A673 (cell line): ENCODE results near the gene ACVR1B. TPM values are rescaled to one million over a fixed set of nuclear protein-coding genes. Genes with fewer than 3 reads are reported as not detected.

ENCODE experiments used
- BruUV-seq: library from RNA; stranded (reverse); fragments of 400-500 nt; replicated peaks from 2 replicates; lab custom pipeline; 2021; lab: Mats Ljungman, UMichigan
- CTCF ChIA-PET: fragments of 300-600 bp; sonication (Branson Sonifier 250); formaldehyde crosslinking; loops from one replicate; lab custom pipeline; 2022; ENCODE audit warnings: antibody characterized with exemption; lab: Charles Lee
- POLR2A ChIA-PET: fragments of 300-600 bp; sonication (Branson Sonifier 250); formaldehyde crosslinking; loops from one replicate; lab custom pipeline; 2022; ENCODE audit warnings: antibody characterized with exemption; ENCODE audit not compliant: low non-redundant PET; lab: Charles Lee
- DNase-seq: peaks from one replicate; pipeline ENCODE4 v3.0.0-alpha.2; 2015; ENCODE audit warnings: low spot score
- H3K27ac ChIP-seq: fragments of 200-600 bp; sonication (generic); 2 replicates; pipeline ENCODE4 v1.5.1; 2016; ENCODE audit warnings: mixed run types, low read depth, mild to moderate bottlenecking, mixed read lengths, antibody characterized with exemption, low read length; ENCODE audit not compliant: poor library complexity, severe bottlenecking
- H3K27me3 ChIP-seq: fragments of 200-600 bp; sonication (generic); replicated peaks from 2 replicates; pipeline ENCODE4 v1.6.1; 2017; ENCODE audit warnings: mixed run types, low read depth, mild to moderate bottlenecking, mixed read lengths, antibody characterized with exemption, low read length; ENCODE audit not compliant: insufficient read depth, poor library complexity
- H3K36me3 ChIP-seq: fragments of 200-600 bp; sonication (generic); 2 replicates; pipeline ENCODE4 v1.6.1; 2016; ENCODE audit warnings: mixed run types, mild to moderate bottlenecking, mixed read lengths, antibody characterized with exemption, low read length; ENCODE audit not compliant: insufficient read depth, poor library complexity, severe bottlenecking
- H3K4me1 ChIP-seq: fragments of 200-600 bp; sonication (generic); 2 replicates; pipeline ENCODE4 v1.6.1; 2017; ENCODE audit warnings: mixed run types, mild to moderate bottlenecking, mixed read lengths, antibody characterized with exemption, low read length; ENCODE audit not compliant: insufficient read depth, poor library complexity, severe bottlenecking
- H3K4me3 ChIP-seq: fragments of 200-600 bp; sonication (generic); 2 replicates; pipeline ENCODE4 v1.5.1; 2016; ENCODE audit warnings: low read depth, mixed run types, mild to moderate bottlenecking, mixed read lengths, low read length; ENCODE audit not compliant: poor library complexity, severe bottlenecking
- H3K9me3 ChIP-seq: fragments of 200-600 bp; sonication (generic); 2 replicates; pipeline ENCODE4 v1.6.1; 2016; ENCODE audit warnings: mixed run types, low read depth, mild to moderate bottlenecking, mixed read lengths, antibody characterized with exemption, low read length; ENCODE audit not compliant: poor library complexity, severe bottlenecking
- EZH2 ChIP-seq: fragments of 200-600 bp; sonication (generic); IDR thresholded peaks from 2 replicates; pipeline ENCODE4 v1.6.1; 2017; ENCODE audit warnings: borderline replicate concordance, low read depth, mild to moderate bottlenecking, mixed read lengths, antibody characterized with exemption, low read length; ENCODE audit not compliant: poor library complexity, severe bottlenecking
- intact Hi-C: fragments of 100-400 bp; cut with micrococcal nuclease; formaldehyde crosslinking; loops from one replicate; pipeline ENCODE4 v1.10.0; 2022; ENCODE audit not compliant: unreplicated experiment
- total RNA-seq: library from RNA; stranded (reverse); gene quantifications from 2 replicates; pipeline ENCODE4 v1.2.3, GENCODE V29; 2021
- TF ChIP-seq, protein P1 (sequence below): fragments of 300-800, 200-600 bp; sonication (generic); conservative IDR thresholded peaks from 2 replicates; pipeline ENCODE4 v1.5.1; 2017; ENCODE audit warnings: low read depth, mild to moderate bottlenecking, antibody characterized with exemption, low read length, moderate library complexity, mixed read lengths

Gene ACVR1B
- total RNA-seq, 1 experiment from 2014 or later, result 27.4 TPM

DNA sequence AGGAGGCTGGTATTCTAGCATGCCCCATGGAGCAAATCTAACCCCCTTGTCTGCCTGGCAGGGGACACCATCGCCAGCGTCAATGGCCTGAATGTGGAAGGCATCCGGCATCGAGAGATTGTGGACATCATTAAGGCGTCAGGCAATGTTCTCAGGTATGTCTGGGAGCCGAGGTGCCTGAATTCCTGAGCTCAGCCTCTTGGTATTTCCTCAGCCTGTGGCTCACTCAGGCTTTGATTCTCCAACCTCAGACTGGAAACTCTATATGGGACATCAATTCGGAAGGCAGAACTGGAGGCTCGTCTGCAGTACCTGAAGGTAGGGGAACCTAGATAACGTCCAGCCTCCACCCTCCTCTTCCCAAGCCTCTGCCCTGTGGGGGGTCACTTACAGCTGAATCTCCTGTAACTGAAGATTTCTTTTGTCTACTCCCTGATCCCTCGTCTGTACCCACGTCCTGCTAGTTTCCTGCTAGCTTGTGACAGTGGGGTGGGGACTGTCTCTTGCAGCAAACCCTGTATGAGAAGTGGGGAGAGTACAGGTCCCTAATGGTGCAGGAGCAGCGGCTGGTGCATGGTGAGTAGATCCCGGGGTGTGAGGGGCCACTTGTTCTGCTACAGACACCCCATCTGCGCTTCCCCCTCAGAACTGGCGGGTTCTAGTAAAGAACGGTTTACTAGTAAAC lies 62.3 kb downstream of the ACVR1B start:
- Histone ChIP-seq H3K27me3 (no peaks in the 10 kb centered on the region), H3K4me1 (peaks cover 19% of the 10 kb centered on the region), H3K36me3 (no peaks in the 10 kb centered on the region), H3K27ac (no peak overlapping the region), H3K9me3 (no peaks in the 10 kb centered on the region), H3K4me3 (no peak overlapping the region)
- DNase-seq, result no peak
- no TSS peak for BruUV-seq
- intact Hi-C loops, result no loop called here
- ChIA-PET POLR2A (no interaction called here), CTCF (interaction anchor here (1.2 kb wide), 1 partner anchor 9 kb away, joined by 4 read pairs; no protein-coding TSS in a partner anchor)
- TF ChIP-seq, protein P1, sequence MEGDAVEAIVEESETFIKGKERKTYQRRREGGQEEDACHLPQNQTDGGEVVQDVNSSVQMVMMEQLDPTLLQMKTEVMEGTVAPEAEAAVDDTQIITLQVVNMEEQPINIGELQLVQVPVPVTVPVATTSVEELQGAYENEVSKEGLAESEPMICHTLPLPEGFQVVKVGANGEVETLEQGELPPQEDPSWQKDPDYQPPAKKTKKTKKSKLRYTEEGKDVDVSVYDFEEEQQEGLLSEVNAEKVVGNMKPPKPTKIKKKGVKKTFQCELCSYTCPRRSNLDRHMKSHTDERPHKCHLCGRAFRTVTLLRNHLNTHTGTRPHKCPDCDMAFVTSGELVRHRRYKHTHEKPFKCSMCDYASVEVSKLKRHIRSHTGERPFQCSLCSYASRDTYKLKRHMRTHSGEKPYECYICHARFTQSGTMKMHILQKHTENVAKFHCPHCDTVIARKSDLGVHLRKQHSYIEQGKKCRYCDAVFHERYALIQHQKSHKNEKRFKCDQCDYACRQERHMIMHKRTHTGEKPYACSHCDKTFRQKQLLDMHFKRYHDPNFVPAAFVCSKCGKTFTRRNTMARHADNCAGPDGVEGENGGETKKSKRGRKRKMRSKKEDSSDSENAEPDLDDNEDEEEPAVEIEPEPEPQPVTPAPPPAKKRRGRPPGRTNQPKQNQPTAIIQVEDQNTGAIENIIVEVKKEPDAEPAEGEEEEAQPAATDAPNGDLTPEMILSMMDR, result no peak
- no peak for TF ChIP-seq EZH2

DNA sequence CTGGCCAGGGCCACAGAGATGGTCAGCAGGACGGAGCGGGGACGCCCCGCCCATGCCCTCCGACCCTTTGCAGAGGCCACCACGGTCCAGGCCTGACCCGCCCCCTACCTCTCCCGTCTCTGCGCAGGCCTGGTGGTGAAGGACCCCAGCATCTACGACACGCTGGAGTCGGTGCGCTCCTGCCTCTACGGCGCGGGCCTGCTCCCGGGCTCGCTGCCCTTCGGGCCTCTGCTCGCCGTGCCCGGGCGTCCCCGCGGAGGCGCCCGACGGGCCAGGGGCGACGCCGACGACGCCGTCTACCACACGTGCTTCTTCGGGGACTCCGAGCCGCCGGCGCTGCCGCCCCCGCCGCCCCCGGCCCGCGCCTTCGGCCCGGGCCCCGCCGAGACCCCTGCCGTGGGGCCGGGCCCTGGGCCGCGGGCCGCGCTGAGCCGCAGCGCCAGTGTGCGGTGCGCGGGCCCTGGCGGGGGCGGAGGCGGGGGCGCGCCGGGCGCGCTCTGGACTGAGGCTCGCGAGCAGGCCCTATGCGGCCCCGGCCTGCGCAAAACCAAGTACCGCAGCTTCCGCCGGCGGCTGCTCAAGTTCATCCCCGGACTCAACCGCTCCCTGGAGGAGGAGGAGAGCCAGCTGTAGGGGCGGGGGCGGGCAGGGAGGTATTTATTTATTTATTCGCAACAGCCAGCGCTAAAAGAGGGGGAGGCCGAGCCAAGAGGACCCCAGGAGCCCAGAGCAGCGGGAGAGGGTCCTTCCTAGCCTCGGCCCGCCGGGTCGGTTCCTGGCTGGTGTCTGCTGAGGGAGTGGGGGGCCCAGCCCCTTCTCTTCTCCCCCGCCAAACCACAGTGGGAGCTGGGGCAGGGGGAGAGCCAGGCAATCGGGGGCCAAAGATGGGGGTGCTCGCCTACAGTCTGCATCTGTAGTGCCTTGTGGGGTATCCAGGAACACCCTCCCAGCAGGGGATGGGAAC lies 63.4 kb downstream of the ACVR1B start:
- POLR2A ChIA-PET, result no interaction called here
- DNase-seq, result no peak

DNA sequence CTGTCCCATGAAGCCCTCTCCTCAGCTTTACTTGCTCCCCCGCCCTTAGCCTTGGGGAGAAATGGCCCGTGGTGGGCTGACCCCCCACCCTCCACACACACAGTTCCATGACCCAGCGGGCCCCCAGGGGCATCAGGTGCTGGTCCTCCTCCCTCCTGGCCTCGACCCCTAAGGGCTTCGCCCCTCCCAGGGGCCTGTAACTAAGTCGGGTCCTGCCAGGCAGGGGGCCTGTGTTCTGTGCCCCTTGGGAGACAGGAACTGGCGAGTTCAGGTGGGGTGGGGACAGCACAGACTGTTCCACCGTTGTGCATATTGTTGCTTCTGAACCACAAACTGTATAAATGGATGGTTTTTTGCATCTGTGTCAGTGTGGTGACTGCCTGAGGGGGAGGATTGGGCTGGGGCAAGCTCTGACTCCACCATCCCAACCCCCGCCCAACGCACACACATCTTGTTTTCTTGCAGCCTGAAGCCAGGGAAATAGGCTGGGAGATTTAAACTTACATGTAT lies 64.1 kb downstream of the ACVR1B start:
- Histone ChIP-seq H3K27ac (no peak overlapping the region), H3K9me3 (no peaks in the 10 kb centered on the region), H3K36me3 (no peaks in the 10 kb centered on the region), H3K4me1 (peaks cover 10% of the 10 kb centered on the region), H3K4me3 (no peak overlapping the region), H3K27me3 (no peaks in the 10 kb centered on the region)
- CTCF ChIA-PET, result no interaction called here
- no peak for DNase-seq
- POLR2A ChIA-PET, result no interaction called here
- intact Hi-C loops, result no loop called here
- TF ChIP-seq, protein P1, result no peak
- no peak for TF ChIP-seq EZH2
- BruUV-seq, result no TSS peak

More for the DNA sequence above, 63.4 kb downstream of the ACVR1B start:
- H3K4me3 ChIP-seq, result no peak overlapping the region
- CTCF ChIA-PET, result interaction anchor here (1.2 kb wide), 1 partner anchor 8 kb away, joined by 4 read pairs; no protein-coding TSS in a partner anchor
- no peak overlapping the region for H3K27ac ChIP-seq
- no TSS peak for BruUV-seq
- H3K4me1 ChIP-seq, result peaks cover 17% of the 10 kb centered on the region
- no peaks in the 10 kb centered on the region for H3K27me3 ChIP-seq
- intact Hi-C loops, result no loop called here
- H3K36me3 ChIP-seq, result no peaks in the 10 kb centered on the region
- H3K9me3 ChIP-seq, result no peaks in the 10 kb centered on the region
- TF ChIP-seq EZH2, result no peak
- TF ChIP-seq, protein P1, result no peak
